HFF-Myc (cell line): Measurements from ENCODE around the gene WDR7.

Source experiments
- DNase-seq: peaks from one replicate; pipeline ENCODE4 v3.0.0-alpha.2; 2011; ENCODE audit warnings: low read depth; ENCODE audit errors: extremely low read depth
- H3K4me3 ChIP-seq: replicated peaks from 2 replicates; pipeline ENCODE4 v1.5.1; 2011; ENCODE audit warnings: low read depth, mild to moderate bottlenecking, control low read depth, low read length
- TF ChIP-seq, protein P1 (sequence below): IDR thresholded peaks from 2 replicates; pipeline ENCODE4 v1.5.1; 2012; ENCODE audit warnings: mild to moderate bottlenecking, low read depth, low read length, control low read depth; ENCODE audit errors: missing control alignments

Gene WDR7

DNA sequence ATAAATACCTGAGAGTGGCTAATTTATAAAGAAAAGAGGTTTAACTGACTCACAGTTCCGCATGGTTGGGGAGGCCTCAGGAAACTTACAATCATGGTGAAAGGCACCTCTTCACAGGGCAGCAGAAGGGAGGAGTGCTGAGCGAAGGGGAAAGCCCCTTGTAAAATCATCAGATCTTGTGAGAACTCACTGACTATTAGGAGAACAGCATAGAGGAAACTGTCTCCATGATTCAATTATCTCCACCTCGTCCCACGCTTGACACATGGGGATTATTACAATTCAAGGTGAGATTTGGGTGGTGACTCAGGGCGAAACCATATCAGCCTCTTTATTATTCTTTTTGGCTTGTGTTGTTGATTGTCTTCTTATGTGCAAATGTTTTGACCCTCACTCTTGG lies 76.2 kb downstream of the WDR7 start:
- H3K4me3 ChIP-seq: no peak overlapping the region
- TF ChIP-seq, protein P1, sequence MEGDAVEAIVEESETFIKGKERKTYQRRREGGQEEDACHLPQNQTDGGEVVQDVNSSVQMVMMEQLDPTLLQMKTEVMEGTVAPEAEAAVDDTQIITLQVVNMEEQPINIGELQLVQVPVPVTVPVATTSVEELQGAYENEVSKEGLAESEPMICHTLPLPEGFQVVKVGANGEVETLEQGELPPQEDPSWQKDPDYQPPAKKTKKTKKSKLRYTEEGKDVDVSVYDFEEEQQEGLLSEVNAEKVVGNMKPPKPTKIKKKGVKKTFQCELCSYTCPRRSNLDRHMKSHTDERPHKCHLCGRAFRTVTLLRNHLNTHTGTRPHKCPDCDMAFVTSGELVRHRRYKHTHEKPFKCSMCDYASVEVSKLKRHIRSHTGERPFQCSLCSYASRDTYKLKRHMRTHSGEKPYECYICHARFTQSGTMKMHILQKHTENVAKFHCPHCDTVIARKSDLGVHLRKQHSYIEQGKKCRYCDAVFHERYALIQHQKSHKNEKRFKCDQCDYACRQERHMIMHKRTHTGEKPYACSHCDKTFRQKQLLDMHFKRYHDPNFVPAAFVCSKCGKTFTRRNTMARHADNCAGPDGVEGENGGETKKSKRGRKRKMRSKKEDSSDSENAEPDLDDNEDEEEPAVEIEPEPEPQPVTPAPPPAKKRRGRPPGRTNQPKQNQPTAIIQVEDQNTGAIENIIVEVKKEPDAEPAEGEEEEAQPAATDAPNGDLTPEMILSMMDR: no peak
- DNase-seq: no peak

DNA sequence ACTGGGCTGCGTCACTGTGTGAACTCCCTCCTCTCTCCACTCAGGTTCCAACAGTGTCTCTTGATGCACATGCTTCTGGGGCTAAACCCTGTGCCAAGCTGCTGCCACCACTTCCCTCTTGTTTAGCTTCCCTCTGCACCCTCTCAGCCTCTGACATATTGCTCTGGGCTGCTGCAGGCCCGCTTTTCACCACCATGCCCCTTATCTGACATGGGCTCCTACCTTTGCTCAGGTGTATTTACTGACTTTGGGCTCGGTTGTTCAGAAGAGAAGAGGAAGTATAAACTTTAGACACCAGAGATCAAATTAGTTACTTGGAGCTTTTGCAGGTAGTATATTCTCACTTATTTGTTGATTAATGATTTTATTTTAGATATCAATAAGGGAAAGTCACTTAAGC lies 77.6 kb downstream of the WDR7 start:
- no peak overlapping the region for H3K4me3 ChIP-seq
- DNase-seq: no peak
- TF ChIP-seq, protein P1: no peak

DNA sequence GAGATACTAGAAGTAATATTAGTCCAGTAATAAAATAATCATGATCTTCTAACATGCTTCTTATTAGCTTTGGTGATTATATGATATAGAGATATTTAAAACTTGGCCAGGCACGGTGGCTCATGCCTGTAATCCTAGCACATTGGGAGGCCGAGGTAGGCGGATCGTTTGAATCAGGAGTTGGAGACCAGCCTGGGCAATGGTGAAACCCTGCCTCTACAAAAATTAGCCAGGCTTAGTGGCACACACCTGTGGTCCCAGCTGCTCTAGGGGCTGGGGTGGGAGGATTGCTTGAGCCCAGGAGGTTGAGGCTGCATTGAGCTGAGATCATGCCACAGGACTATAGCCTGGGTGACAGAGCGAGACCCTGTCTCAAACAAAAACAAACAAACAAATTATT lies 87.0 kb downstream of the WDR7 start:
- no peak overlapping the region for H3K4me3 ChIP-seq
- TF ChIP-seq, protein P1: no peak

DNA sequence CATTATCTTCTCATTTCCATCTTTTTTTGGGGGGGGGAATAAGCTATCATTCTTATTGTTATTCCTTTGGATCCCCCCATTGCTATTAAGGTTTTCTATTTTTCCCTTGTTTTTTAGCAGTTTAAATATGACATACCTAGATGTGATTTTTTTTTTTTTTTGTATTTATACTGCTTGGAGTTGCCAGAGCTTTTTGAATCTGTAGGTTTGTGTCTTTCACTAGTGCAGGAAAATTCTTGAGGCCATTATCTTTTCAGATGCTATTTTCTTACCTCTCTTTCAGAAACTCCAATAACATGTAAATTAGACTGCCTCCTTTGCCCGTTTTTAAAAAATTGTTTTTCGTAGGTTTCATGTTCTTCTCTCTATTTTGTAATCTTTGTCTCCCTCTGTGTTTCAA lies 88.6 kb downstream of the WDR7 start:
- H3K4me3 ChIP-seq: no peak overlapping the region
- DNase-seq: no peak
- TF ChIP-seq, protein P1: no peak

More for the DNA sequence above, 87.0 kb downstream of the WDR7 start:
- no peak for DNase-seq

DNA sequence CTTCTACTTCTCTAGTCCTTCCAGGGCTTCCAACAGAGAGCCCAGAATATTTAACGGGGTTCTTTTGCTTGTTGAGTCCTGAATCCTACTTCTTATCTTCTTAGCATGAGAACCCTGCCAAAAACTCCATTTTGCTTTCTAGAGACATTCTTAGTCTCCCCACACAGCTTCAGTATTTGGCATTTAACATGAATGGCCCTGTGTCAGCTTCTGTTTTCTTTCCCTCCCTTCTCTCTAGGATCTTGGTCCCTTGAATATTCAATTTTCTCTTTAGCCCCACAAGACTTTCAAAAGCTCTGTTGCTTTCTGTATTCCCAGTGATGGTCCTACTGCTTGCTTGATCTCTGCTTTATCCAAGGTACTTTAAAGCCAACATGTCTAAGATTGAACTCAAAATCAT lies 89.5 kb downstream of the WDR7 start:
- TF ChIP-seq, protein P1: no peak
- no peak for DNase-seq
- H3K4me3 ChIP-seq: no peak overlapping the region

DNA sequence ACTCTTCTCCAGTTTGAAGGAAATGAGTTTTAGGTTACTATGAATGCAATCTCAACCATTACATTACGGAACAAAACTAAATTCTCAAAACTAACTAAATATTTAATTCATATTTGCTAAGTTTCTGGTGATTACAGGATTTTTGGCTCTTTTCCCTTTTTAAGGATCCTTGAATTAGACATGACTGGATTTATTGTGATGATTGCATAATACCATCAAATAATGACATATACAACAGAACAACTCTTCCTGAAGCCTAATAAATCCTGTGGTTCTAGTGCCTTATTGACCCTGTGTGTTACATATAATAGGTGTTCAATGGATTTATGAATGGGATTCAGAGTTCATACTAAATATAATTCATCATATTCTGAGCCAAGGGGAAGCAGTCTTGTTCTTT lies 90.5 kb downstream of the WDR7 start:
- H3K4me3 ChIP-seq: no peak overlapping the region
- no peak for DNase-seq
- TF ChIP-seq, protein P1: no peak

DNA sequence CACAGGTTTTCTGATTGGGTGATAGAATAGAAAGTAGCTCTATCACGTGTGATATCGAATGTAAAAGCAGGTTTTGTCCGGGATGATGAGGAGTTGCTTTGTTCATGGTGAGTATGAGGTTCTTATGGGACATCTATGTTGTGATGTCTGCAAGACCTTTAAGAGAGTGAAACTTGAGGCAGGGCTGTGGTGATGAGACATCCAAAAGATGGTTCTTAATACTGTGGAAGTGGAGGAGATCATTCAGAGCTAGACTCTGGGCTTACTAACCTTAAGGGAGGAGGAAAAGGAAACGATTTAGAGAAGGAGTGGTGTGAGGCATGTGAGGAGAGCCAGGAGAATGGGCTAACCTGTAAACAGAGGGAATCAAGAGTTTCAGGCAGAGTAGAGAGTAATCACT lies 92.0 kb downstream of the WDR7 start:
- TF ChIP-seq, protein P1: no peak
- H3K4me3 ChIP-seq: no peak overlapping the region
- DNase-seq: no peak
